HepG2 (cell line): Measurements from ENCODE around the gene UBE2Q1. TPM values are rescaled to one million over a fixed set of nuclear protein-coding genes. Genes with fewer than 3 reads are reported as not detected.

ENCODE experiments used
- ATAC-seq: fragments of 200-7000 bp; cut with Tn5 transposase; 3 replicates; pipeline ENCODE4 v1.9.1; 2020; ENCODE audit warnings: mild to moderate bottlenecking, moderate library complexity
- BruUV-seq: library from RNA; stranded (reverse); fragments of 400-500 nt; replicated peaks from 2 replicates; lab custom pipeline; 2021; lab: Mats Ljungman, UMichigan
- CTCF ChIA-PET: fragments of 300-600 bp; formaldehyde crosslinking; extraction: SDS; loops from one replicate; lab custom pipeline; 2021; ENCODE audit warnings: low total read pairs, inconsistent platforms, low intra/inter-chr PET ratio; lab: Yijun Ruan, JAX
- POLR2A ChIA-PET: fragments of 350-600 bp; sonication (Branson Sonifier 250); formaldehyde crosslinking; loops from one replicate; lab custom pipeline; 2020; ENCODE audit warnings: antibody characterized with exemption, inconsistent platforms; lab: Yijun Ruan, JAX
- DNase-seq: peaks from one replicate; pipeline ENCODE4 v3.0.0-alpha.2; 2015; ENCODE audit warnings: low spot score
- FAIRE-seq: peaks from 3 replicates; lab custom pipeline; 2011; peaks lifted over from hg19 to GRCh38; lab: Jason Lieb, UNC
- H2AFZ ChIP-seq: one replicate; pipeline ENCODE4 v1.6.1; 2011; ENCODE audit warnings: low read length, inconsistent platforms
- H3K27ac ChIP-seq: fragments of 300-600 bp; 3 replicates; pipeline ENCODE4 v1.8.0; 2011; ENCODE audit warnings: mixed run types, mild to moderate bottlenecking, mixed read lengths, low read length, inconsistent platforms; ENCODE audit not compliant: insufficient read depth; ENCODE audit errors: extremely low read length
- H3K27me3 ChIP-seq, 2 experiments: fragments of 200-600 bp in 1 of 2; 2 replicates in 1 of 2; 3 replicates in 1 of 2; pipeline versions ENCODE4 v1.6.0 to v1.8.0; 2011; ENCODE audit warnings: low read length in 2 of 2, mild to moderate bottlenecking in 2 of 2, moderate library complexity in 2 of 2, inconsistent platforms in 1 of 2; ENCODE audit not compliant: insufficient read depth in 2 of 2, control insufficient read depth in 1 of 2
- H3K36me3 ChIP-seq, 2 experiments: fragments of 200-600 bp in 1 of 2; replicated peaks in 1 of 2; 2 replicates in 1 of 2; 3 replicates in 1 of 2; pipeline versions ENCODE4 v1.5.1 to v1.8.0; 2011; ENCODE audit warnings: low read length in 2 of 2, inconsistent platforms in 1 of 2; ENCODE audit not compliant: insufficient read depth in 2 of 2, control insufficient read depth in 1 of 2
- H3K4me1 ChIP-seq: 2 replicates; pipeline ENCODE4 v1.5.1; 2012; ENCODE audit warnings: low read length, inconsistent platforms; ENCODE audit not compliant: insufficient read depth
- H3K4me2 ChIP-seq: 2 replicates; pipeline ENCODE4 v1.6.0; 2011; ENCODE audit warnings: low read depth, low read length, inconsistent platforms
- H3K4me3 ChIP-seq, 3 experiments: fragments of 200-600 bp in 1 of 3; sonication (generic), shearing (Covaris generic) in 1 of 3; replicated peaks in 1 of 3; 2 replicates each; pipeline ENCODE4 v1.5.1; 2011 to 2016; ENCODE audit warnings: low read length in 3 of 3, inconsistent platforms in 2 of 3, low read depth in 2 of 3, mild to moderate bottlenecking in 2 of 3, control low read depth in 1 of 3, mixed read lengths in 1 of 3; ENCODE audit not compliant: insufficient read depth in 1 of 3
- H3K79me2 ChIP-seq: one replicate; pipeline ENCODE4 v1.6.1; 2011; ENCODE audit warnings: low read length, inconsistent platforms; ENCODE audit not compliant: insufficient read depth
- H3K9ac ChIP-seq: 2 replicates; pipeline ENCODE4 v1.6.0; 2011; ENCODE audit warnings: mild to moderate bottlenecking, low read depth, low read length, inconsistent platforms; ENCODE audit not compliant: insufficient read depth
- H3K9me3 ChIP-seq: 2 replicates; pipeline ENCODE4 v1.5.1; 2012; ENCODE audit warnings: mild to moderate bottlenecking, low read length
- H4K20me1 ChIP-seq: 2 replicates; pipeline ENCODE4 v1.6.0; 2011; ENCODE audit warnings: inconsistent platforms, mild to moderate bottlenecking, low read length, moderate library complexity; ENCODE audit not compliant: insufficient read depth
- ELF3 ChIP-seq: IDR thresholded peaks from 2 replicates; pipeline ENCODE4 v1.6.1; 2016; ENCODE audit warnings: missing genetic modification reagents, missing compliant biosample characterization
- HDAC1 ChIP-seq: sonication (generic); formaldehyde crosslinking; IDR thresholded peaks from 2 replicates; pipeline ENCODE4 v1.5.1; 2020; ENCODE audit warnings: mild to moderate bottlenecking, missing genetic modification reagents
- HNRNPUL1 ChIP-seq: fragments of 200-400 bp; formaldehyde crosslinking; IDR thresholded peaks from 2 replicates; pipeline ENCODE4 v1.6.1; 2017; ENCODE audit warnings: low read depth, mild to moderate bottlenecking, low read length, moderate library complexity
- KDM2A ChIP-seq: sonication (generic); formaldehyde crosslinking; IDR thresholded peaks from 2 replicates; pipeline ENCODE4 v1.4.0; 2020; ENCODE audit warnings: low read depth, missing genetic modification reagents, borderline replicate concordance
- NCOA5 ChIP-seq: sonication (generic); formaldehyde crosslinking; IDR thresholded peaks from 2 replicates; pipeline ENCODE4 v1.4.0; 2020; ENCODE audit warnings: missing genetic modification reagents
- PITX1 ChIP-seq: sonication (generic); formaldehyde crosslinking; IDR thresholded peaks from 2 replicates; pipeline ENCODE4 v1.5.1; 2020; ENCODE audit warnings: mild to moderate bottlenecking, missing genetic modification reagents
- SAP130 ChIP-seq: IDR thresholded peaks from 2 replicates; pipeline ENCODE4 v1.6.1; 2016; ENCODE audit warnings: low read depth
- SMC3 ChIP-seq: IDR thresholded peaks from 2 replicates; pipeline ENCODE4 v1.6.1; 2011; ENCODE audit warnings: low read length, improper control_type of control experiment
- SPEN ChIP-seq: sonication (generic); formaldehyde crosslinking; IDR thresholded peaks from 2 replicates; pipeline ENCODE4 v1.5.1; 2020; ENCODE audit warnings: low read depth, mild to moderate bottlenecking, missing genetic modification reagents
- SRSF4 ChIP-seq: fragments of 200-400 bp; formaldehyde crosslinking; IDR thresholded peaks from one replicate; pipeline ENCODE4 v1.6.1; 2018; ENCODE audit warnings: mild to moderate bottlenecking, low read depth, low read length, moderate library complexity; ENCODE audit not compliant: poor library complexity, severe bottlenecking
- ZNF547 ChIP-seq: sonication (generic); formaldehyde crosslinking; IDR thresholded peaks from 2 replicates; pipeline ENCODE4 v1.5.1; 2020; ENCODE audit warnings: mild to moderate bottlenecking, missing genetic modification reagents
- WGBS: methylation state at CpG from one replicate; pipeline ENCODE4 v1.1.6; 2017; ENCODE audit warnings: low lambda C conversion rate; 5-methylcytosine and 5-hydroxymethylcytosine counted together
- in situ Hi-C: cut with HindIII; loops from 2 replicates; pipeline ENCODE4 v1.10.0; 2017; ENCODE audit warnings: low pct_unique_long_range_greater_than_20kb; ENCODE audit not compliant: extremely low pct_ligation_motif_present
- intact Hi-C: fragments of 100-400 bp; cut with micrococcal nuclease; formaldehyde crosslinking; loops from one replicate; pipeline ENCODE4 v1.10.0; 2022; ENCODE audit not compliant: unreplicated experiment
- polyA plus RNA-seq, 8 experiments: library from polyadenylated mRNA; depleted of rRNA in 3 of 8; stranded (reverse) in 7 of 8; unstranded in 1 of 8; fragments of >200 nt; fragmentation: Illumina TruSeq in 4 of 8; extraction: Trizol in 4 of 8; gene quantifications; 2 replicates each; pipeline versions ENCODE4 v1.2.1 to v1.2.3, GENCODE V29; 2011 to 2016; ENCODE audit warnings: low read depth in 4 of 8, missing spikeins in 1 of 8, mixed read lengths in 1 of 8; ENCODE audit not compliant: insufficient read depth in 1 of 8
- total RNA-seq, 5 experiments: library from RNA; depleted of rRNA; stranded (reverse); fragments of >200 nt; fragmentation: Illumina TruSeq; extraction: Trizol; gene quantifications; 2 replicates each; pipeline ENCODE4 v1.2.3, GENCODE V29; 2016; ENCODE audit warnings: low read depth in 1 of 5
- TF ChIP-seq, protein P1 (sequence below): sonication (generic); formaldehyde crosslinking; IDR thresholded peaks from 2 replicates; pipeline ENCODE4 v1.5.0; 2020; ENCODE audit warnings: mild to moderate bottlenecking, missing genetic modification reagents, moderate library complexity
- TF ChIP-seq, protein P2 (sequence below): sonication (generic); formaldehyde crosslinking; IDR thresholded peaks from 2 replicates; pipeline ENCODE4 v1.4.0; 2020; ENCODE audit warnings: missing genetic modification reagents

UBE2Q1 gene
- total and polyA plus RNA-seq, 2 of the 13 experiments (the other 11 are each of a cell fraction or from before 2014, with no cell fraction given) = 11.7 to 41.7 TPM

DNA sequence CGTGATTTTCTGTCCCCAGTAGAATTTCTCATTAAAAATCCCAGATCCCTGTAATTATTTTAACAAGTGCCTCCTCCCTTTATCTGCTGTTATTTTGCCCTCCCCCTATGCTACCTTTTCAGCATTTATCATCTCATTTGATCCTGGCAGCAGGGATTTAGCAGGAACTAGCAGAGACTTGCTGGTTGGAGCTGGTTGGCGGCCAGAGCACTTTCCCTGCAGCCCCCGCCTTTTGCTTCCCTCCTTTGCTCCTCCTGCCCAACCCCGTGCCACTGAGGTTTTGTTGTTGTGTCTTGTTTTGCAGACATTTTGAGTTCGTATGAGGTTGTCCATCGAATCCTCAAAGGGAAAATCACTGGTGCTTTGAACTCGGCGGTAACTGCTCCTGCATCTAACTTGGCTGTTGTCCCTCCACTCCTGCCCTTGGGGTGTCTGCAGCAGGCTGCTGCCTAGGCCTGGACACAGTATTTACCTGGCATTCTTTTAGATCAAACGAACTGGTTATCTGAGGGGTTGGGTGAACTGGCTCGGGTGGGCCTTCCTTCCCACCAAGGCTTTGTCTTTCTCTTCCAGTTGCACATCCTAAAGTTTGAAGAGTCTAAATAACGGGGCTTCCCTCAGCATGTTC, 11.2 kb downstream of the UBE2Q1 start:
- intact Hi-C loops = no loop called here
- Histone ChIP-seq H3K36me3 (peaks cover 14 to 33% of the 10 kb centered on the region in 2 experiments), H3K27me3 (peaks cover 0 to 15% of the 10 kb centered on the region in 2 experiments; a peak in 1 of 5 replicates), H4K20me1 (no peaks in the 10 kb centered on the region), H3K9ac (no peak overlapping the region), H3K4me1 (peaks cover 27% of the 10 kb centered on the region), H3K79me2 (no peaks in the 10 kb centered on the region), H3K4me3 (peak overlapping the region in 1 of 3 experiments; percentile 5; a peak in 1 of 6 replicates), H3K4me2 (peak overlapping the region; percentile 61), H3K9me3 (no peaks in the 10 kb centered on the region), H3K27ac (no peak overlapping the region), H2AFZ (no peak overlapping the region)
- FAIRE-seq = no peak
- ChIA-PET POLR2A (interaction anchor here (0.8 to 1.5 kb wide), 3 partner anchors 10 to 68 kb away, joined by 3 to 6 read pairs (median 4); no protein-coding TSS in a partner anchor), CTCF (interaction anchor here (1.8 to 1.9 kb wide), 2 partner anchors 13 to 68 kb away, joined by 14 to 22 read pairs; no protein-coding TSS in a partner anchor)
- WGBS = 16% methylated on average over 11 of the region's 11 CpGs
- DNase-seq = no peak
- in situ Hi-C loops = loop anchor here (5.0 kb wide), 1 partner anchor 60 kb away; no protein-coding TSS in a partner anchor
- no TSS peak for BruUV-seq
- ATAC-seq = peak; percentile 63
- no peak for TF ChIP-seq ZNF547 (CRISPR knock-in tag)
- 0 out of 2 replicates have a peak, but pooled peaks have one; percentile 0 for TF ChIP-seq HDAC1

DNA sequence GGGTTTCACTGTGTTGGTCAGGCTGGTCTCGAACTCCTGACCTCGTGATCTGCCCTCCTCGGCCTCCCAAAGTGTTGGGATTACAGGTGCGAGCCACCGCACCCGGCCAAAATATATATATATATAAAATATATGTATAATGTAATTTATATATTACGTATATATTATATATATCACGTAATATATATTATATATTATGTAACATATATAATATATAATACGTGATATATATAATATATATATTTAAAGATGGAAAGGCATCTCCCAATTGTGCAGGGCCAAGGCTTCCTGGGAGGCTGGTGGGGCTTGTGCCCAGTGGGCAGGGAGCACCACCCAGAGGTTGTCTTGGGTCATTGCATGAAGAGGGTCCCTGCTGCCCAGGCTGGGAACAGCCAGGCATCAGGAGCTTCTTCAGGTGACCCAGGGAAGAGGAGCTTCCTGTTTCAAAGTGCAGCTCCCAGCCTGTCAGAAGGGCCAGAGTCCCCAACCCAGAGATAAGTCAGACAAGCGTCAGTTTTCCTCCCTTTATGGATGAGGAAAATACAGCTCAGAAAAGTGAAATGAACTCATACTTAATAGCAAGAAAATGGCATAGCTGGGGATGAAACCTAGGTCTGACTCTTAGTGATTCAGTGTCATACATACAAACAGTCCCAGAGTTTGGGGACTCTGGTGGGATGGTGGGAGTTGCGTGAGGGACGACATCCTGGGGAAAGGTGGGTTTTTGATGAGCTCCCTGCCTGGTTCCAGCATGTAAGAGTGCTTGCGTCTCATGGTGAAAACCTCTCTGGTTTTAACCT, 12.0 kb downstream of the UBE2Q1 start:
- peaks cover 0 to 21% of the 10 kb centered on the region in 2 experiments; a peak in 3 of 5 replicates for H3K27me3 ChIP-seq
- in situ Hi-C loops (loop anchor here (5.0 kb wide), 1 partner anchor 59 kb away; no protein-coding TSS in a partner anchor), intact Hi-C loops (loop anchor here (1.0 kb wide), 2 partner anchors 12 to 66 kb away; no protein-coding TSS in a partner anchor)
- H3K9ac ChIP-seq = no peak overlapping the region
- no peaks in the 10 kb centered on the region for H4K20me1 ChIP-seq
- WGBS = 52% methylated on average over 13 of the region's 13 CpGs
- no peak overlapping the region for H3K27ac ChIP-seq
- H3K36me3 ChIP-seq = peaks cover 8 to 26% of the 10 kb centered on the region in 2 experiments; a peak in 4 of 5 replicates
- POLR2A ChIA-PET = interaction anchor here (0.8 to 1.5 kb wide), 3 partner anchors 10 to 67 kb away, joined by 3 to 6 read pairs (median 4); no protein-coding TSS in a partner anchor
- DNase-seq = peak; percentile 72
- H3K4me1 ChIP-seq = peaks cover 27% of the 10 kb centered on the region
- peak; percentile 69 for FAIRE-seq
- no peaks in the 10 kb centered on the region for H3K79me2 ChIP-seq
- ATAC-seq = peak; percentile 93
- BruUV-seq = no TSS peak
- CTCF ChIA-PET = interaction anchor here (1.8 to 1.9 kb wide), 2 partner anchors 12 to 67 kb away, joined by 14 to 22 read pairs; no protein-coding TSS in a partner anchor
- no peak overlapping the region for H3K4me3 ChIP-seq
- H2AFZ ChIP-seq = no peak overlapping the region
- H3K4me2 ChIP-seq = peak overlapping the region; percentile 66
- H3K9me3 ChIP-seq = no peaks in the 10 kb centered on the region
- TF ChIP-seq ELF3 = peak; percentile 55; the same call in 1 of the 2 replicates
- TF ChIP-seq, protein P1, sequence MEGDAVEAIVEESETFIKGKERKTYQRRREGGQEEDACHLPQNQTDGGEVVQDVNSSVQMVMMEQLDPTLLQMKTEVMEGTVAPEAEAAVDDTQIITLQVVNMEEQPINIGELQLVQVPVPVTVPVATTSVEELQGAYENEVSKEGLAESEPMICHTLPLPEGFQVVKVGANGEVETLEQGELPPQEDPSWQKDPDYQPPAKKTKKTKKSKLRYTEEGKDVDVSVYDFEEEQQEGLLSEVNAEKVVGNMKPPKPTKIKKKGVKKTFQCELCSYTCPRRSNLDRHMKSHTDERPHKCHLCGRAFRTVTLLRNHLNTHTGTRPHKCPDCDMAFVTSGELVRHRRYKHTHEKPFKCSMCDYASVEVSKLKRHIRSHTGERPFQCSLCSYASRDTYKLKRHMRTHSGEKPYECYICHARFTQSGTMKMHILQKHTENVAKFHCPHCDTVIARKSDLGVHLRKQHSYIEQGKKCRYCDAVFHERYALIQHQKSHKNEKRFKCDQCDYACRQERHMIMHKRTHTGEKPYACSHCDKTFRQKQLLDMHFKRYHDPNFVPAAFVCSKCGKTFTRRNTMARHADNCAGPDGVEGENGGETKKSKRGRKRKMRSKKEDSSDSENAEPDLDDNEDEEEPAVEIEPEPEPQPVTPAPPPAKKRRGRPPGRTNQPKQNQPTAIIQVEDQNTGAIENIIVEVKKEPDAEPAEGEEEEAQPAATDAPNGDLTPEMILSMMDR (CRISPR knock-in tag) = peak; percentile 88
- TF ChIP-seq SMC3 = peak; percentile 65
- TF ChIP-seq KDM2A (CRISPR knock-in tag) = 0 out of 2 replicates have a peak, but pooled peaks have one; percentile 29
- peak; percentile 41 for TF ChIP-seq SAP130 (CRISPR knock-in tag)
- no peak for TF ChIP-seq NCOA5 (CRISPR knock-in tag)
- no peak for TF ChIP-seq HNRNPUL1
- 0 out of 2 replicates have a peak, but pooled peaks have one; percentile 45 for TF ChIP-seq SPEN
- no peak for TF ChIP-seq SRSF4
- TF ChIP-seq PITX1 (CRISPR knock-in tag) = 0 out of 2 replicates have a peak, but pooled peaks have one; percentile 15
- TF ChIP-seq, protein P2, sequence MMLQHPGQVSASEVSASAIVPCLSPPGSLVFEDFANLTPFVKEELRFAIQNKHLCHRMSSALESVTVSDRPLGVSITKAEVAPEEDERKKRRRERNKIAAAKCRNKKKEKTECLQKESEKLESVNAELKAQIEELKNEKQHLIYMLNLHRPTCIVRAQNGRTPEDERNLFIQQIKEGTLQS = no peak
